HL-60/S4 treated with retinoic acid at 250 ng/mL for 4 days and 3 days (cell line): ENCODE measurements around the gene LACRT.
"Not testable (repeated sequence)": the region's sequence is repeated elsewhere in the genome, so short reads cannot be mapped to it uniquely, and the experiment has no call there.

ENCODE experiments used
- in situ Hi-C: fragments of 300-500 bp; cut with MboI; formaldehyde crosslinking; loops from 2 replicates; pipeline ENCODE4 v1.7.0; 2022; ENCODE audit warnings: low sequenced_read_pairs

Gene LACRT, protein sequence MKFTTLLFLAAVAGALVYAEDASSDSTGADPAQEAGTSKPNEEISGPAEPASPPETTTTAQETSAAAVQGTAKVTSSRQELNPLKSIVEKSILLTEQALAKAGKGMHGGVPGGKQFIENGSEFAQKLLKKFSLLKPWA

GRCh38 chr12:54634795-54635194 is at the start of gene LACRT:
LACRT (minus strand) TSS chr12:54634895; CDS start chr12:54634841, 54 bp downstream.
- in situ Hi-C loops = no loop called here

- in situ Hi-C loops = no loop called here
Observed at GRCh38 chr12:54683398-54683797, 48.7 kb upstream of the LACRT start.

GRCh38 chr12:54682674-54683073 is 48.0 kb upstream of the LACRT start:
- in situ Hi-C loops = no loop called here

DNA sequence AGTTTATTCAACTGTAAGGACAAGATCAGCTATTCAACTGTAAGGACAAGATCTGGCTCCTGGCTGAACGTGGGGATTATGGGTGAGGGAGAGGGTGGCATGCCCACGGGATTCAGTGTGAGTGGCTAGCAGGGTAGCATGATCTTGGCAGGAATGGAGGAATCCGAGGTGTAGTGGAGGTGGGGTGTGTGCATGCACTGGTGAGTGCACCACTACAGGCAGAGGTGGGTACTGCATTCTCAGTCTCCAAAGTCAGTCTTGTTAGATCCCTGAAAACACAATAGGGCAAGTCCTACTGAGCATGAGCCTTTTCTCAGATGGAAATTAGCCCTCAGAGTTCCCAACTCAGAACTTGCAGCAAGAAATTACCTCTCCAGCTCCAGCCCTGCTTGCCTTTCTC is 45.7 kb upstream of the LACRT start:
- in situ Hi-C loops = no loop called here

GRCh38 chr12:54678131-54678530 is 43.4 kb upstream of the LACRT start:
- in situ Hi-C loops = no loop called here

GRCh38 chr12:54667945-54668344 is 33.2 kb upstream of the LACRT start:
- in situ Hi-C loops = no loop called here

DNA sequence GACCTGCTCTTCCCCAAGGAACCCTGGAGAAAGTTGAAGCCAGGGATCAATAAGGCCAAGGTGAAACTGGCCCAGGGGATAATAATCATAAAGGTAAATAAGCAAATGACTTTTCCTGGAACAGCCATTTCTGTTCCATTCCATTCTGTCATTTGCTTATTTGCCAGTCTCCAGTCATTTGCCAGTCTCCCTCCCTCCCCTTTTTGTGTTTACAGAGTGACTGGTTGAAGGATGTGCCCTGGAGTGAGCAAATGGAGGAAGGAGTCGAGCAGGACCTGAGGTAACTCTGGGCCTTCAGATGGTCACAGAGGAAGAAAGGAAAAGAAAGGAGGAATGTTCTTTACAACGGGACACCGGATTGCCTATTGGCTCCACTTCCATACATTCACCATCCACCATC is 31.3 kb upstream of the LACRT start:
- in situ Hi-C loops = no loop called here

DNA sequence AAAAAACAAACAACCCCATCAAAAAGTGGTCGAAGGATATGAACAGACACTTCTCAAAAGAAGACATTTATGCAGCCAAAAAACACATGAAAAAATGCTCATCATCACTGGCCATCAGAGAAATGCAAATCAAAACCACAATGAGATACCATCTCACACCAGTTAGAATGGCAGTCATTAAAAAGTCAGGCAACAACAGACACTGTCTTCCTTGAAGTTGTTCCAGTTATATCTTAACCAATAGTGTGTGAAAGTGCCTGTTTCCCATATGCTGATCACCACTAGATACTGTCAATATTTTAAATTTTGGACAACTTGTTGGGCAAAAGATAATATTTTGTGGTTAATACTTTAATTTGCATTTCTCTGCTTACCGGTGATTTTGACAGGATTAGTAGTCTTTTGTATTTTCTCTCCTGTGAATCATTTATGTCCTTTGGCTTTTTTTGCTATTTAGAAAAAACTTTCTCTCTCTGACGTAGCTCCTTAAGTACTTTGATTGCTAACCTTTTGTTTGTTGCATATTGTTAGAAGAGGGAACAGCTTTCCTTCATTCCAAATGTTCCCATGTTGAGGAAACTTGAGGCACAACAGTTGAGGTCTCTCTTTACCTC is 30.4 kb upstream of the LACRT start:
- in situ Hi-C loops = not testable (repeated sequence)

DNA sequence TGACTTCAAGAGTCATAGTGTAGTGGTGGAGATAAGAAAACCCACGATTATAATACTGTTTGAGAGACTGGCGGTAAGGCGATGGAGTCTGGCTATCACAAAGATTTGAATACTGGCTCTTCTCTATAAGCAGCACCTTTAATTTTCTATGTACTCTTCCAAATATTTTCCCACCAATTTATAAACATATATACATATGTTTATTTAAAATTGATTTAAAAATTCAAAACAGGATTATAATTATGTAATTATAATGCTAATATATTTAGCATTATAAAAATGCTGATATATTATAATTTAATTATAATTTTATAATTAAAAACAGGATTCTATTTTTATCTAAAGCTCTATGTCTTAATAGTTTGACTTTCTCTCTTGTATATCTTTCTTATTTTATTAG is 28.9 kb upstream of the LACRT start:
- in situ Hi-C loops = no loop called here

DNA sequence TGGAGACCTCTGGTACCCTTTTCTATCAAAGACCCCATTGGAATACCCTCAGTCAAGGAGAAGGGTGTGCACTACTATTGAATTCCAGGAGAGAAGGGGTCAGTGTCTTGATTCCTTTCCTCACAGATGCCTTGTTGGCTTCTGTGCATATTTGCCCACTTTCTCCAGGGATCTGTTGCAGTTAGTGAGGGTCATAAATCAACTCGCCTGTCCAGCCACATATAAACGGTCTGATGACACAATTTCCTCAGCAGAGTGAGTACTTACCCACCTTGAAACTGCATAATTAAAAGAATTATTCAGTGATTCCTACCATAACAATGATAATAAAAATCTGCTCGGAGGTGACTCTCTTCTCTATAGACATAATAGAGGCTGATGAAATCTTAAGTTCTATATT is 27.3 kb upstream of the LACRT start:
- in situ Hi-C loops = no loop called here

- in situ Hi-C loops = no loop called here
Observed at GRCh38 chr12:54661048-54661447, 26.4 kb upstream of the LACRT start.

DNA sequence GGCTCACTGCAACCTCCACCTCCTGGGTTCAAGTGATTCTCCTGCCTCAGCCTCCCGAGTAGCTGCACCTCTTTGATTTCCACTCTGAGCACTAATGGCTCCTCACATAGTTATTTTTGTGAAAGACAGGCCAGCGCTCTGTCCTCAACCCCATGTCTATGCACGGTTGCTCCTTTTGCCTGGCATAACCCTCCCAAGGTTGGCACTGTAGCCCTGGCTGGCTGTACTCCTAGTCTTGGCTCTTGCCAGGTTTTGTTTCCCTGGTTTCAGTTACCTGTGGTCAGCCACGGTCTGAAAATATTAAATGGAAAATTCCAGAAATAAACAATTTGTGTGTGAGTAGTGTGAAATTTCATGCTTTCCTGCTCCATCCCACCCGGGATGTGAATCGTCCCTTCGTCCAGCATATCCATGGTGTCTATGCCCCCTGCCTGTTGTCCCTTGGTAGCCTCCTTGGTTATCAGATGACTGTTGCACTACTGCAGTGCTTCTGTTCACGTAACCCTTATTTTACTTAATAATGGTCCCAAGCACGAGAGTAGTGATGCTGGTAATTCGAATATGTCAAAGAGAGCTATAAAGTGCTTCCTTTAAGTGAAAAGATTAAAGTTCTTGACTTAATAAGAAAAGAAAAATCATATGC is 25.7 kb upstream of the LACRT start:
- in situ Hi-C loops = no loop called here

DNA sequence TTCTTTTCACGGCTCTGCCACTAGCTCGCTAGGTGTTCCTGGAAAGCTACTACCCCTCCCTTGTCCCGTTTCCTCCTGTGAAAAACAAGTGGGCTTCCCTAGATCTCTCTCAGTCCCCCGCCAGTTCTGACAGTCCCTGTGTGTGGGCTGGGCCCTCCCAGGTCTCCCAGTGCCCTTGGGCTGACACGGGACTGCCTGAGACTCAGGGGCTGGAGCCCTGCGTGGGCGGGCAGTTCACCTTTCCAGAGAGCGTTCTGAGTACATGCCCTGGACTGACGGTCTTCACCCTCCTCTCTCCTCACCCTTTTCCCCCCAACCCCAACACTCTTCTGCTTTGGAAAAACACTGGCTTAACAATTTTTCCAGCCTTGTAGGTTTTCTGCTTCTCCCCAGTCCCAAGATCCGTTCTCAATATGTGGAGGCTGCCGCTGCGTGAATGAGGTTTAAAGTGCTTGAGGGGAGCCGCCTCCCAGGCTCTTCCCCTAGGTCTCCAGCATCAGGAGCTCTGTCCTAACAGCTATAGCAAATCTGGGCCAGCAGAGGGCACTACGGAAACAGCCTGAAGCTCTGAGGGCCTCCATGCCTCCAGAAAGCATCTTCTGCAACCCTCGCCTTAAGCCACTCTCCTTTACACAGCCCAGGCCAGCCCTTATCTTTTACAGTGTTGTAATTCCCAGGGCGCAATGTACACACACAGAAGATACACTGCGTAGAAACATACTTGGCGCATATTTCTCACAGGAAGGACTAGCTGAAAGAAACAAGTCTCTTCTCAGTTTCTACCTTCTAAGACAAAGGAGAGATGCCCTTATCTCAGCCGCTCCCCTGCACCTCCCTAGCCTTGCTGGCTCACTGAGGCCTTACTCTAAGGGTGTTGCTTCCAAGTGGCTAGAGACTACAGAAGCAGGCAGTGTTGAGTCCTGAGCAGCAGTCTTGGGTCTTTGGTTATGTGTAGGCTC is 23.9 kb upstream of the LACRT start:
- in situ Hi-C loops = no loop called here

DNA sequence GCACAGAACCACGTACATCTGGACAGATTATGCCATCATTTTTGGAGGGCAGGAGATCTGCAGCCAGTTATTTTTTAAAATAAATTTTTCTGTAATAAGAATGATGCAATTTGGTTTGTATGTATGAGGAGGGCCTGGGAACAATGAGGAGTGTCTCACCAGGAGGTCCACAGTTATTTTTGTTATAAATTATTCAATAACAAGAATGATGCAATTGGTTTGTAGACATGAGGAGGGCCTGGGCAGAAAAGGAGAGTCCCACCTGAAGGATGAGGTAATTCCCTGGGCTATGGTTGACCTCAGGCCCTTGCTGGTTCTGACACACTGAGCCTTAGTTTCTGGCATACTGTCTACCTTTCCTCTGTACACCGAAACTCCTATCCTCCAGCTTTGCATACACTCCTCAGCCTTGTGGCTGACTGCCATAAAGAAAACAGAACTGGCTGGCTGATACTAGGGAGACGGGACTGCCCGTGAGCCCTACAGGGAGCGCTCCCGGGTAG is 22.5 kb upstream of the LACRT start:
- in situ Hi-C loops = no loop called here

DNA sequence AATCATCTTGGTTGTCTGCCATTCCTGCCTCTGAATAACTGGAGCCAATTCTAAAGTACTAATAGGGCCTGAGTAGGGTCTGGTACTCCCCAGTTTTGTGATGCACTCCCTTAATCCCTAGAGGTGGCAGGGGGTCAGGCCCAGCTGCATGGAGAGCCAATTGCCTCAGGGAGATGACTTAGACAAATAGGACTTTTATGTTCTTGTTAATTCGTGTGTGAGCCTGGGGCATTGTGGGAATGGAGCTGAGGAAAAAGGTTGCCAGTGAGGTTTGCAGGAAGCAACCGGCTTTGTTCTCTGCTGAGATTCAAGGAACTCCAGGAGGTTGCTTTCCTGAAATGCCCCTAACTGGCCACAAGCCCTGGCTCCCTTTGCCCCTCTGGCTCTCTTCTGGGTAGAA is 20.2 kb upstream of the LACRT start:
- in situ Hi-C loops = no loop called here

DNA sequence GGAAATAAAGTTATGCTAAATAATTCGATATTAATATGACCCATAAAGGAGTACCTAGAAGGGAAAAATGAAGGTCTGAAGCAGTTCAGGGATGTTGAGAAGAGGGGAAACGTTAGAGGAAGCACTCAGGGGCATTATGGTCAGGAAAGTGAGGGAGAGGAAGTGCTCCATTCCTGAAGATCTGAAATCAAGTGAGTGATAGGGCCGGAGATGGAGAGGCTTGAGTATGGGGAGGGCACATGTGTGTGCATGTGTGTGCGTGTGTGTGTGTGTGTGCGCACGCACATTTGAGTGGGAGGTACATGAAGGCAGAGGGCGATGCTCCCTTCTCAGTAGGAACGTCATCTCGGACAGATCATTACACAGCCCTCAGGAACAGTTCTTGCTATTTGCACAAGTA is 18.3 kb upstream of the LACRT start:
- in situ Hi-C loops = no loop called here

GRCh38 chr12:54650889-54651288 is 16.2 kb upstream of the LACRT start:
- in situ Hi-C loops = no loop called here

GRCh38 chr12:54650409-54650808 is 15.7 kb upstream of the LACRT start:
- in situ Hi-C loops = no loop called here

DNA sequence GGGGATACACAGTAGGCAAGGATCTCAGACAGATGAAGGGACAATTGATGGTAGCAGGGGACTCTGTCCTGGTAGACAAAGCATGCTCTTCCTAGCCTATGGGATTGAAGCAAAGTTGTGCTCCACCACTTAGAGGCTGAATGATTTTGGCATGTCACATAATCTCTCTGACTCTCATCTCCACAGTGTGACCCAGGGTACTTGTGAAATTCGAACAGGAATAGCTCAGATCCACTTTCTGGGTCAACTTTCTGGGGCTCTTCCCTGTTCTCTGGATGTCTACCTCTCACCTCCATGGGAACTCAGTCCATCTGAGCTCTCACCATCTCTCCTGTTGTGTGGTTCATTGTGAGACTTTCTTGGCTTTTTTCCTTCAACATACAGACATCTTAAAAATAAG is 15.1 kb upstream of the LACRT start:
- in situ Hi-C loops = no loop called here

GRCh38 chr12:54648265-54648664 is 13.6 kb upstream of the LACRT start, which contains the start of gene DCD:
DCD (minus strand) TSS chr12:54648365; CDS start chr12:54648303, 62 bp downstream.
- in situ Hi-C loops = no loop called here

- in situ Hi-C loops = no loop called here
Observed at GRCh38 chr12:54641554-54641953, 6.9 kb upstream of the LACRT start.
